HCT116 (cell line): ENCODE measurements around the gene CD200R1L. TPM values are rescaled to one million over a fixed set of nuclear protein-coding genes. Genes with fewer than 3 reads are reported as not detected.

ENCODE experiments used
- ATAC-seq: fragments of 200-7000 bp; cut with Tn5 transposase; 2 replicates; pipeline ENCODE4 v1.9.1; 2020; ENCODE audit warnings: mild to moderate bottlenecking, moderate library complexity
- BruUV-seq: library from RNA; stranded (reverse); fragments of 400-500 nt; replicated peaks from 2 replicates; lab custom pipeline; 2021; lab: Mats Ljungman, UMichigan
- CTCF ChIA-PET: fragments of 300-600 bp; sonication (Branson Sonifier 250); formaldehyde crosslinking; loops from one replicate; lab custom pipeline; 2021; ENCODE audit warnings: antibody characterized with exemption; lab: Charles Lee
- POLR2A ChIA-PET: fragments of 300-600, 350-600 bp; sonication (Branson Sonifier 250); formaldehyde crosslinking; loops from one replicate; lab custom pipeline; 2021; ENCODE audit warnings: antibody characterized with exemption; lab: Charles Lee
- RAD21 ChIA-PET, 2 experiments: fragments of 300-600 bp; sonication (Branson Sonifier 250); formaldehyde crosslinking; loops; one replicate each; lab custom pipeline; 2023; ENCODE audit warnings: low total read pairs in 2 of 2; ENCODE audit not compliant: uncharacterized antibody in 2 of 2, unreplicated experiment in 2 of 2, low non-redundant PET in 1 of 2; lab: Charles Lee
- DNase-seq: peaks from one replicate; pipeline ENCODE4 v3.0.0-alpha.2; 2010; ENCODE audit warnings: low read depth, low spot score
- H2AFZ ChIP-seq: fragments of 200-600 bp; shearing (Covaris generic), sonication (generic); 2 replicates; pipeline ENCODE4 v1.6.1; 2017; ENCODE audit warnings: low read depth, mixed run types, mixed read lengths, antibody characterized with exemption, low read length; ENCODE audit not compliant: poor library complexity, severe bottlenecking
- H3K27ac ChIP-seq: 2 replicates; pipeline ENCODE4 v1.5.1; 2012; ENCODE audit warnings: low read depth, low read length
- H3K27me3 ChIP-seq: fragments of 200-600 bp; sonication (generic); 2 replicates; pipeline ENCODE4 v1.6.1; 2016; ENCODE audit warnings: mixed run types, low read length, mixed read lengths; ENCODE audit not compliant: insufficient read depth
- H3K36me3 ChIP-seq, 2 experiments: fragments of 200-500 bp in 1 of 2; fragments of 200-600 bp in 1 of 2; sonication (Bioruptor generic) in 1 of 2; sonication (generic) in 1 of 2; 2 replicates each; pipeline versions ENCODE4 v1.5.1 to v1.6.1; 2014 to 2016; ENCODE audit warnings: low read length in 2 of 2, inconsistent platforms in 1 of 2, mixed read lengths in 1 of 2, mixed run types in 1 of 2; ENCODE audit not compliant: insufficient read depth in 2 of 2, control insufficient read depth in 1 of 2
- H3K4me1 ChIP-seq, 2 experiments: fragments of 200-600 bp in 1 of 2; sonication (generic) in 1 of 2; 2 replicates each; pipeline versions ENCODE4 v1.5.1 to v1.6.1; 2012 to 2017; ENCODE audit warnings: low read length in 2 of 2, inconsistent platforms in 1 of 2, mild to moderate bottlenecking in 1 of 2, mixed read lengths in 1 of 2, mixed run types in 1 of 2, moderate library complexity in 1 of 2; ENCODE audit not compliant: insufficient read depth in 2 of 2, control insufficient read depth in 1 of 2
- H3K4me2 ChIP-seq: fragments of 200-600 bp; sonication (generic); 2 replicates; pipeline ENCODE4 v1.6.1; 2017; ENCODE audit warnings: mixed run types, low read length, mixed read lengths
- H3K4me3 ChIP-seq, 2 experiments: fragments of 200-600 bp in 1 of 2; sonication (generic) in 1 of 2; replicated peaks in 1 of 2; 2 replicates each; pipeline ENCODE4 v1.5.1; 2011 to 2016; ENCODE audit warnings: low read length in 2 of 2, control low read depth in 1 of 2, low read depth in 1 of 2, mild to moderate bottlenecking in 1 of 2, mixed read lengths in 1 of 2, mixed run types in 1 of 2
- H3K79me2 ChIP-seq: fragments of 200-600 bp; sonication (generic); 2 replicates; pipeline ENCODE4 v1.6.1; 2017; ENCODE audit warnings: mild to moderate bottlenecking, mixed run types, low read length, moderate library complexity, mixed read lengths; ENCODE audit not compliant: insufficient read depth
- H3K9ac ChIP-seq: fragments of 200-600 bp; sonication (generic); 2 replicates; pipeline ENCODE4 v1.6.1; 2016; ENCODE audit warnings: low read length, mixed read lengths
- H3K9me2 ChIP-seq: fragments of 200-600 bp; sonication (generic), shearing (Covaris generic); 2 replicates; pipeline ENCODE4 v1.6.1; 2017; ENCODE audit warnings: mixed run types, mild to moderate bottlenecking, moderate library complexity; ENCODE audit not compliant: insufficient read depth
- H3K9me3 ChIP-seq, 2 experiments: fragments of 200-500 bp in 1 of 2; fragments of 200-600 bp in 1 of 2; sonication (Bioruptor generic) in 1 of 2; sonication (generic) in 1 of 2; 2 replicates each; pipeline ENCODE4 v1.6.1; 2014 to 2017; ENCODE audit warnings: low read length in 2 of 2, mixed read lengths in 2 of 2, inconsistent platforms in 1 of 2, low read depth in 1 of 2, mild to moderate bottlenecking in 1 of 2, mixed run types in 1 of 2, moderate library complexity in 1 of 2; ENCODE audit not compliant: control insufficient read depth in 1 of 2, insufficient read depth in 1 of 2
- H4K20me1 ChIP-seq: fragments of 200-600 bp; sonication (generic), shearing (Covaris generic); 2 replicates; pipeline ENCODE4 v1.6.1; 2017; ENCODE audit warnings: mixed run types, mild to moderate bottlenecking, moderate library complexity; ENCODE audit not compliant: insufficient read depth
- EGR1 ChIP-seq: IDR thresholded peaks from 2 replicates; pipeline ENCODE4 v1.6.1; 2012; ENCODE audit warnings: low read depth
- EZH2 ChIP-seq: fragments of 200-600 bp; sonication (generic); IDR thresholded peaks from 2 replicates; pipeline ENCODE4 v1.6.1; 2017; ENCODE audit warnings: antibody characterized with exemption, mixed run types
- FOSL1 ChIP-seq: IDR thresholded peaks from 2 replicates; pipeline ENCODE4 v1.6.1; 2012; ENCODE audit warnings: low read depth
- JUND ChIP-seq: IDR thresholded peaks from 2 replicates; pipeline ENCODE4 v1.6.1; 2012
- SP1 ChIP-seq: IDR thresholded peaks from 2 replicates; pipeline ENCODE4 v1.6.1; 2012; ENCODE audit warnings: low read depth
- TCF7L2 ChIP-seq: IDR thresholded peaks from 2 replicates; pipeline ENCODE4 v1.7.0; 2011; ENCODE audit warnings: borderline replicate concordance, inconsistent platforms; ENCODE audit not compliant: insufficient read depth, insufficient read length; ENCODE audit errors: extremely low read depth
- ZNF274 ChIP-seq: fragments of 200-500 bp; sonication (Bioruptor generic); IDR thresholded peaks from 2 replicates; pipeline ENCODE4 v1.6.1; 2014; ENCODE audit warnings: mild to moderate bottlenecking, low read depth, low read length, inconsistent platforms
- intact Hi-C: fragments of 100-400 bp; cut with micrococcal nuclease; formaldehyde crosslinking; loops from 2 replicates; pipeline ENCODE4 v1.10.0; 2022
- total RNA-seq: library from RNA; stranded (reverse); gene quantifications from one replicate; pipeline ENCODE4 v1.2.1, GENCODE V29; 2021; ENCODE audit not compliant: unreplicated experiment
- TF ChIP-seq, protein P1 (sequence below): IDR thresholded peaks from 2 replicates; pipeline ENCODE4 v1.6.1; 2012

Gene CD200R1L
- total RNA-seq, 1 experiment from 2014 or later: not detected

DNA sequence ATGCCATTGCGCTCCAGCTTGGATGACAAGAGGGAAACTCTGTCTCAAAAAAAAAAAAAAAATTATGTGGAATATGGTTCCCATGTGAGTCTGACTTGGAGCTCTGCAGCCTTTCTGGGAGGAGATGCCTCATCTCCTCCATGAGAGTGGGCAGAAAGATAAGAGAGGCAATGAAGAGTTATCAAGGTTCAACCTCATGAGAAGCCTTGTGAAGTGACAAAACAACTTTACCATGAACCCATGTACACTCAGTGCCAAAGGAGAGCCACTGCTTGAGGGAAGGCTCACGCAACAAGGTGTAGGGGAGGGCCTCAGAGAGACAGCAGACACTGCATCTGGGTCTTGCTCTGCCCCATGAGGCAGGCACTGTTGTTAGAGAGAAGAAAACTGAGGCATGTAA lies 75.7 kb downstream of the CD200R1L start:
- H4K20me1 ChIP-seq: no peaks in the 10 kb centered on the region
- H3K4me3 ChIP-seq: no peak overlapping the region
- BruUV-seq: no TSS peak
- H3K27ac ChIP-seq: no peak overlapping the region
- POLR2A ChIA-PET: no interaction called here
- H3K9ac ChIP-seq: no peak overlapping the region
- TF ChIP-seq ZNF274 (no peak), TCF7L2 (no peak), EZH2 (no peak), JUND (no peak), SP1 (no peak), EGR1 (no peak)
- TF ChIP-seq, protein P1, sequence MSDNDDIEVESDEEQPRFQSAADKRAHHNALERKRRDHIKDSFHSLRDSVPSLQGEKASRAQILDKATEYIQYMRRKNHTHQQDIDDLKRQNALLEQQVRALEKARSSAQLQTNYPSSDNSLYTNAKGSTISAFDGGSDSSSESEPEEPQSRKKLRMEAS: no peak
- H3K27me3 ChIP-seq: no peaks in the 10 kb centered on the region
- H3K9me2 ChIP-seq: no peaks in the 10 kb centered on the region
- intact Hi-C loops: no loop called here
- no peak overlapping the region for H2AFZ ChIP-seq
- RAD21 ChIA-PET: no interaction called here
- DNase-seq (no peak), ATAC-seq (no peak)
- peaks cover 0 to 12% of the 10 kb centered on the region in 2 experiments; a peak in 3 of 4 replicates for H3K4me1 ChIP-seq
- H3K9me3 ChIP-seq: no peaks in the 10 kb centered on the region
- no peaks in the 10 kb centered on the region for H3K79me2 ChIP-seq
- H3K4me2 ChIP-seq: no peak overlapping the region
- CTCF ChIA-PET: no interaction called here
- H3K36me3 ChIP-seq: no peaks in the 10 kb centered on the region

DNA sequence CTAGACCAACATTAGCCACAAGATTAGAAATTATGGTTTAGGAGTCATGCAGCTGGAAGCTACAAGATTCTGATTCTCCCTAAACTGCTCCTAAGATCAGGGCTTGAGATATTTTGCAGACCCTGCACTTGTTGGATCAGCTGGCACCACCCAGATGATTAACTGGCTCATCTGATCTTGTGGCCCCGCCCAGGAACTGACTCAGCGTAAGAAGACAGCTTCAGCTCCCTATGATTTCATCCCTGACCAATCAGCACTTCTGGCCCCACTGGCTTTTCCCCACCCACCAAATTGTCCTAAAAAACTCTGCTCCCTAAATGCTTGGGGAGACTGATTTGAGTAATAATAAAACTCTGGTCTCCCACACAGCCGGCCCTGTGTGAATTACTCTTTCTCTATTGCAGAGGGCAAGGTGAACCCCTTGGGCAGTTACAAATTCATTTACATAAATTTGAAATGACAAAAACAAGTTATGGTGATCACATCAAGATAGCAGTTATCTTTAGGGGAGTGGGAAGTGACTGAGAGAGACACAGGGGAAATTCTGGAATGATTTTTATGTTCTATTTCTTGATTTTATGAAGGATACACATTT lies 76.5 kb downstream of the CD200R1L start:
- ChIA-PET CTCF (no interaction called here), RAD21 (no interaction called here), POLR2A (no interaction called here)
- no peaks in the 10 kb centered on the region for H3K36me3 ChIP-seq
- no peaks in the 10 kb centered on the region for H4K20me1 ChIP-seq
- no peaks in the 10 kb centered on the region for H3K27me3 ChIP-seq
- ATAC-seq: peak; percentile 36; the same call in 1 of the 2 replicates
- no peaks in the 10 kb centered on the region for H3K79me2 ChIP-seq
- no peak overlapping the region for H3K27ac ChIP-seq
- intact Hi-C loops: no loop called here
- no peak overlapping the region for H3K9ac ChIP-seq
- H3K4me1 ChIP-seq: peaks cover 0 to 12% of the 10 kb centered on the region in 2 experiments; a peak in 3 of 4 replicates
- H3K4me2 ChIP-seq: no peak overlapping the region
- peak; percentile 10 for DNase-seq
- peak; percentile 28; the same call in 1 of the 2 replicates for TF ChIP-seq SP1
- no peak for TF ChIP-seq TCF7L2
- 0 out of 2 replicates have a peak, but pooled peaks have one; percentile 18 for TF ChIP-seq FOSL1
- H3K4me3 ChIP-seq: no peak overlapping the region
- no TSS peak for BruUV-seq
- H3K9me3 ChIP-seq: no peaks in the 10 kb centered on the region
- H2AFZ ChIP-seq: no peak overlapping the region
- H3K9me2 ChIP-seq: no peaks in the 10 kb centered on the region
